Tongue (tissue), 2 donors: ENCODE results near the gene GPRC5D. TPM values are rescaled to one million over a fixed set of nuclear protein-coding genes. Genes with fewer than 3 reads are reported as not detected.

Experiments used
- DNase-seq: peaks from one replicate; pipeline ENCODE4 v3.0.0-alpha.2; 2015
- total RNA-seq: library from RNA; depleted of rRNA; stranded (reverse); fragments of >200 nt; gene quantifications from one replicate; pipeline ENCODE4 v1.2.3, GENCODE V29; 2014

GPRC5D gene
- total RNA-seq, 1 donor from 2014 or later: not detected

DNA sequence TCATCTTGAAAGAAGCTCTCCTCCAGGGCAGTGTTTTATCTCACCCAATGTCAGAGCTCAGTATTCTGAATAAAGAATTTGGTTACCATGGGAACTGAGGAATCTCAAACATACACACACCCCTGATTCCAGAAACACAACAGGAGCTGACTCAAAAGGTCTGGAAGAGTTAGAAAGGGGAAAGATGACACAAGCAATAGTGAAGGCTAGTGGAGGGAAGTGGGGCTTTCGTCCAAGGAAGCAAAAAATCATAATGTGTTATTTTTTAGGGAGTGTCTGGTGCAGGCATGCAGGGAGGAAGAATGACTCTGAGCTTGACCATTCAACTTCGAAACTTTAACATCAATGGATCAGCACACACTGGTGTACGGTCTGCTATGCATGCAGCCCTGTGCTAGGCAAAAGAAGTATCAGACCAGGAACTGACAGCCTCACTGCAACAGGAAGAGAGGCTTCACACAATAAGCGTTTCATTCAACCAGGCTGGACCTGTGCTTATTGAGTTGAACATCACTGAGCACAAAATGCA is 27.8 kb upstream of the GPRC5D start:
- DNase-seq: peak; percentile 65

DNA sequence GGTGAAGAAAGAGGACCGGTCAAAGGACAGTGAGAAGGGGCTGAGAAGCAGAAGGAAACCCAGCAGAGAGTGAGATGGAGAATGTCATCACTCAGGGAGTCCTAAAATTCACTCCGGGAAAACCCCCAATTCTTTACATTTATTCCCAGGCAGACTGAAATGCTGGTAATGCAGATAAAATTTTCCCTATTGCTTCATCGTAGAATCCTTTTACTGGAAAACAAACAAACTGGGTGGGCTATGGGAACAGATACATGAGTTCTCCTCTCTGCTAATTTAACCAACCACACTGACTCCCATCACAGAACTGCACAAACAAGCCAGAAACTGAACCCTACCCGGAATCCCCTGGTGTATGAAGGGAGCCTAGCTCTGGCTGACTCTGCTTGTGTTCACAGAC is 27.2 kb upstream of the GPRC5D start:
- no peak for DNase-seq

DNA sequence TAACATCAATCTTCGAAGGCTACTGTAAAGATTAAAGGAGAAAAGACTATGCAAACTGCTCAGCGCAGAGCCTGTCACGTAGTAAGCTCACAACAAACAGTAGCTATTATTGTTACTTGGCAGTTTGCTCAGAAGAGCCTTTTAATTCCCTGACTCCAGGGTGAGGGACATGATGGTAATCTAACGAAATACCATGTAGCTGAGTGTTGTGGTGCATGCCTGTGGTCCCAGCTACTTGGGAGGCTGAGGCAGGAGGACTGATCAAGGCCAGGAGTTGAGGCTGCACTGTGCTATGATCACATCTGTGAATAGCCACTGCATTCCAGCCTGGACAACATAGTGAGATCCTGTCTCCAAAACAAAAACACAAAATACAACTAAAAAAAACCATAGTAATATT is 25.3 kb upstream of the GPRC5D start:
- no peak for DNase-seq

DNA sequence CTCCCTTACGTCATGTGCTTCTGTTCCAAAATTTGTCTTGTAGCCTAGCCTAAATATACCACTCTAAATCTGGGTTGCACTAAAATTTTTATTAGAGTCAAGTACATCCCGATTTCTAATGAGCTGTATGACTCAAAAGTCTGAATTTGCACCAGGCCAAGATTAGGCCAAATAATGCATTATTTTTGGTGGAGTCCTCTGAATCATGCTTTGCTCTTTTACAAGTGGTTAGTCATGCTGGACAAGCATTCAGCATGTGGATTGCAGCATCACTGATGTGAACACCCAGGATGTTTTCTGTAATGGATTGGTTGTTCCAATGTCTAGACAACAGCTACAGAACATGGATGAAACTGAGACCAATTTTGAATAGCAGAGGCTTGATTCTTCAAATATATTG is 24.4 kb upstream of the GPRC5D start:
- DNase-seq: no peak

DNA sequence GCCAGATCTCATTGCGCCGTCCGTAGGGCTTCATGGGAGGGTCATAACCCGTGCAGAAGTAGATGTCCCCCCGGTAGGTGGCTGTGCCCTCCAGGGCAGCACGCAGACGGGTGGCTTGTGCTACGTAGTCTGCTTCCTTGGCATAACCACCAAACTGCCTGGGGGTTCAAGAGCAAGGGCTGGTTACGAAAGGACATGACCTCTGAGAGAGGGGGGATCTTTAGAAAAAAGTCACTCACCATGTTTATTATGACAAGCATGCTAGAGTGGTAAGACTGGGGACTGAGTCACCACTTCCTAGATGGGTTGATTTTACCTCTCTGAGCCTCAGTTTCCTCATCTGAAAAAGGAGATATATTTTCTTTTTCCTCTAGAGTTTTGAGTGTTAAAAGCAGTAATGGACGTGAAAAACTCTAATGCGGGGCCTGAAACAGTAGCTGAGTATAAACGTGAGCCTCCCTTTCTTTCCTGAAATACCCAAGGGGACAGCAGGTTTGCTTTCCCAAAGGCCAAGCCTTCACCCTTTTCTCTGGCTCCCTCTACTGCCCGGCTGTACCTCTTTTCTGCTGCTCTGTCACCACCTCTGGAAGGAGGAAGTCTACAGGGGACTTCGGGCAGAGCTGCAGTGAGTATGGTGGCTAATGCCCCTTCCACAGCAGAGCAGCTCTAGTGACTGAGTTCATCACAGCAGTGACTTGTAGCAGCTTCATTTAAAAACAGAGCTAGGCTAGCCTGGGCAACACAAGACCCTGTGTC is 23.5 kb upstream of the GPRC5D start:
- no peak for DNase-seq

DNA sequence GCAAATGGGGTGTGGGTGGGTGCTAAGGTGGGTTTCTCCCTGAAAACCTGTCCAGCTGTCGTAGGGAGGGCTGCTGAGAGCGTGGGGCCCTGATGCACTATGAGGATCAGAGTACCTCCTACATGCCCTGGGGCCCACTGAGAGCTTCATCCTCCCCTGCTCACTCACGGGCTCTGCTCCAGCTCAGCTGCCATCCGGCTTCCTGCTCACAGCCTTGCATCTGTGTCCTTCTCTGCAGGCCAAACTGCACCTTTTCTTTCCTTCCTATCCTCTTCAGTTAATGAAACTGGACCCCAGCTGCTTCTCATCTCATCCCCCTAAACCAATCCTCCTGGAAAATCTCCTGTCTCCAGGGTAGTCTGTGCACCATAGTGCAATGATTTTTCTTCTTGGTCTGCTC is 22.2 kb upstream of the GPRC5D start:
- no peak for DNase-seq

DNA sequence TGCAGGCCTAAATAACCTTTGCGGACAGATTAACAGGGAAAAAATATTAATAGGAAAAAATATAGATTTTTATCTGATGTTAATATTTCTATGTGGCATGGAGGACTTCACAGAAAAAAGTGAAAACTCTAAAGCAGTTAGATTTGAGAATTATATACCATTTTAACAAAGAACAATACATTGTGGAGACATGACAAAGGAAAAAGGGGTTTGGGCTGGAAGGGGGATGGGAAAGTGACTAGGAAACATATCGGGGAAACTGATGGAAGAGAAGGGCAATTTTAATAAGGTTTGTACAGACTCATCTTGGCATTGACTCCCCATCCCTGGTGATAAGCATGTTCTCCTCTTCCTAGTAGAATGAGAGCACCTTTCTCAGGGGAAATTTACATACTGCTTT is 21.0 kb upstream of the GPRC5D start:
- no peak for DNase-seq

DNA sequence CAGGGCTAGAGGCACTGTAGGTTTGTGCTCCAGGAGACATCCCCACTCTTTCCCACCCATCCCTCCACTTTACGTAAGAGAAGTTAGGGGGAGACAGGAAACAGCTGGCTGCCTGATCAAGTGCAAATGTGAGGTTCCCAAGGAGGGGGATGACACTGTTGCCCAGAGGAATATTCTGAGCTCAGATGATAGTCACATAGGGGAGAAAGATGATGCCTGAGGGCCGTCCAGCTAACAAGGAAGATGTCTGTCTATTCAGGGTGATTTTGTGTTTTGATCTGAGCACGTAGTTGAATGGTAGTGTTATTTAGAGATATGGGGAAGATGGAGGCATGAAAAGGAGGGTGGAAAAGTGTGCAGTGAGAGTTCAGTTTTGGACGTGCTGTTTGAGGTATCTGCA is 13.9 kb upstream of the GPRC5D start:
- no peak for DNase-seq

DNA sequence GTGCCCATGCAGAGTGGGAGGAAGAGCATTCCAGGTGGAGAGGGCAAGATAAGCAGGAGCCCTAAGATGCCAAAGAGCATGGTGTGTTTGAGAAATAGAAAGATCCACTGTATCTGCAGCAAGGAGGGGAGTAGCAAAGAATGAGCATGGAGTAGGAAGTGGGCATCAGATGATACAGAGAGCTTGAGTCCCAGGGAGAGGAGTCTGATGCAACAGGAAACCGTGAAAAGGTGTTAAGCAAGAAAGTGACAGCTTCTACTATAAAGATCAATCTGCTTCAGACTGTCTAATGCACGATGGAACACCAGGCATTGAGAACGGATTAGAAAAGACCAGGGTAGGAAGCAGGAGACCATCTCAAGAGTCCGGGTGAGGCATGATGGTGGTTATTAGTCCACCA is 12.3 kb upstream of the GPRC5D start:
- DNase-seq: no peak

DNA sequence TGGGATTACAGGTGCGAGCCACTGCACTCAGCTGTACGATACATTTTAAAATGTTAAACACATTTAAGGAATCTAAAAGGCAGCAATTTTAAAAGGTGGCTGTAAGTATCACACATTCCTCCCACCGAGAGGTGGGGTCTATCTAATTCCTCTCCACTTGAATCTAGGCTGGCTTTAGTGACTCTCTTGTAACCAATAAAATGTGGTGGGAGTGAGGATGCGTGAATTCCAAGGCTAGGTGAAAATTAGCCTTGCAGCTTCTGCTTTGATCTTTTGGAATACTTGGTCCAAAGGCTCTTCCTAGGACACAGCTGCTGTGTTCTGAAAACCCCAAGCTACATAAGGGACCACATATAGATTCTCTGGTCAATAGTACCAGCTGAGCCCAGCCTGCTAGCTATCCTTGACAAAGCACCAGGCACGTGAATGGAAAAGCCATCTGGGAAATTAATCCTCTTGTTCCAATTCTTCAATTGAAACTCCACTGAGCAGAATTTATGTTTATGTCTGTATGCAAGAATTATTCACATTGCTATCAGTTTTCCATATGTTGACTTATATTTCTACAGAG is 8.8 kb upstream of the GPRC5D start:
- DNase-seq: peak; percentile 37

DNA sequence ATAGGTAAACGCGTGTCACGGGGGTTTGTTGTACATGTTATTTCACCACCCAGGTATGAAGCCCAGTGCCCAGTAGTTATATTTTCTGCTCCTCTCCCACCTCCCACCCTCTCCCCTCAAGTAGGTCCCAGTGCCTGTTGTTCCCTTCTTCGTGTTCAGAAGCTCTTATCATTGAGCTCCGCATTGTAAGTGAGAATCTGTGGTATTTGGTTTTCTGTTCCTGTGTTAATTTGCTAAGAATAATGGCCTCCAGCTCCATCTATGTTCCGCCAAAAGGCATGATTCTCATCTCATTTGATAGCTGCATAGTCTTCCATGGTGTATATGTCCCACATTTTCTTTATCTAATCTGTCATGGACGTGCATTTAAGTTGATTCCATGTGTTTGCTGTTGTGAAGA is 6.9 kb upstream of the GPRC5D start:
- DNase-seq: no peak

DNA sequence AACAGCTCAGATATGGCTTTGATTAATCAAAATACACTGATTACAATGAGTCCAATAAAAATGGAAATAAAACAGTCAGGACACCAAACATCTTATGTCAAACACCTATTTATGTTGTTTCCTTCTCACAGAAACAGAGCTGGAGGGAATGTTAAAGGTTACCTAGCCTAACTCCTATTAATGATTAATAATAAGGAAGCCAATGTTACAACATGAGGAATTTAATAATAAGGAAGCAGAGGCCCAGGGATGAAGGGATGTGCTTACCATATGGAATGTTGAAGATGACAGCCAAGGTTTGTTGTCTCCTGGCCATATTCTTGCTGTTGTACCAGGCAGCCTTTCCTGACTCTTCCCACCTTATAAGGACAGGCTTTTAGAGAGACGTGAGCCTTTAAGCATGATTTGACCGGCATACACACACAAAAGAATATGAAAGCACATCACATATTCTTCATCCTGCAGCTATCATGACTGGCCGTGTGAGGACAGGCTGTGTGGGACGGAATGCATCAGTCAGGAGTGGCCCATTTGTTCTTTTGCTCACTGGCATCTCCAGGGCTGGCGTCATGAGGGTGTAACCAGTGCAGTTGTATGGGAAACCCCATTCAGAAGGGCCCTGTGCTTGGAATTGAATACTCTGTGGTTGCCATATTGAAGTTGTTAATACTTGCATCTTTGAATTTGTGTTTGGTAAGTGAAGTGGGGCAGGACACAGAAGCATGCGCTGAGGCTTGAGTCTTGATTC is 3.1 kb upstream of the GPRC5D start:
- no peak for DNase-seq

DNA sequence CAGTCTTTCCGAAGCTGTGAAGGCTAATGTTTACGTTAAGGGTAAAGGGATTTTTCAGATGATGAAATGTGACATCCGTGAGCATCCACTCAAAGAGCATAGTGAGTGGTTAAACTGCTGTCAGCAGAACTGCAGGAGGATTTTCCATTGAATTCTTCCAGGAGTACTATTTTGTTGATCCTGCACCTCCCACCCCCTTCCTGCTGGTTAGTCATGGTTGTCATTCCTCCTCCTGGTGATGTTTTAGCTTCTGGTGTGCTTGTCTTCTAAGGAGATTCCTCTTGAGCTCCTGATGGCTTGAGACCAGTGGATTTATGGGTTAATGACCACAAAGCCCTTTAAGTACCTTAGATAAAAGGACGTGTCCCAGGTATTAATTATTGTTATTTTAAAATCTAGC is 2.4 kb upstream of the GPRC5D start:
- DNase-seq: no peak

DNA sequence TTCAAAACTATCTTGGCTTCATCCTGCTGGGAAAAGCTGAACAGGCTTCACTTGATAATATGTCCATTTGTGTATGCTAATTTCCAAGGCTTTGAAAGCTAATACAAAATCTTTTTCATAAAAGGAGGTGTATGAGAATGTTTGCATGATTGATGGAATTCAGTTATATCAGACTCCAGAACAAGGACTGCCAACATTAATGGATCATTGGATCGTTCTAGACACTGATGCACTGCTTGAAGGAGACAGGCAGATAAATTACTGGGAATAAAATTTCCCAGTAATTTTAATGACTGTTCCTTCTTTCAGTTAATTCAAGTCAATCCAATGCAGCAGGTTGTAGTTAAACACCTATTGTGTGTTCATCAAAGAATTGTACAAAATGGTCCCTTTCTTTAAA is 466 bp downstream of the GPRC5D start:
- DNase-seq: no peak

DNA sequence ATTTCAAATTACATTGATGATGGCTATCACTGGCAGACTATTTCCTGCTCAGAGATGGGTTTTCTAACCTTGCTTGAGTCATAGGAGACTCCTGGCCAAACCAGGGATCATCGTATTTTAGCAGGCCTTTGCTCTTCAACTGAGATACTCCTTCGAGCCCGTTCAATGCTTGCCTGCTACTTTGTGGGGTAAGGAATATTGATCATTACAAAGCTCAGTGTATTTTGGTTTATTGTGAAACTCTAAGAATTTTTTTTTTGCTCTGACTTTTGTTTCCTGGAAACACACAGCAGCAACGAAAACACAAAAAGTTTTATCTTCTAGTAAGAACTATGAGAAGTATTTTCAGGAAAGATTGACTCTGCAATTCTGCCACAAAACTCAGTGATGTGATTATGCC is 4.1 kb downstream of the GPRC5D start:
- no peak for DNase-seq

DNA sequence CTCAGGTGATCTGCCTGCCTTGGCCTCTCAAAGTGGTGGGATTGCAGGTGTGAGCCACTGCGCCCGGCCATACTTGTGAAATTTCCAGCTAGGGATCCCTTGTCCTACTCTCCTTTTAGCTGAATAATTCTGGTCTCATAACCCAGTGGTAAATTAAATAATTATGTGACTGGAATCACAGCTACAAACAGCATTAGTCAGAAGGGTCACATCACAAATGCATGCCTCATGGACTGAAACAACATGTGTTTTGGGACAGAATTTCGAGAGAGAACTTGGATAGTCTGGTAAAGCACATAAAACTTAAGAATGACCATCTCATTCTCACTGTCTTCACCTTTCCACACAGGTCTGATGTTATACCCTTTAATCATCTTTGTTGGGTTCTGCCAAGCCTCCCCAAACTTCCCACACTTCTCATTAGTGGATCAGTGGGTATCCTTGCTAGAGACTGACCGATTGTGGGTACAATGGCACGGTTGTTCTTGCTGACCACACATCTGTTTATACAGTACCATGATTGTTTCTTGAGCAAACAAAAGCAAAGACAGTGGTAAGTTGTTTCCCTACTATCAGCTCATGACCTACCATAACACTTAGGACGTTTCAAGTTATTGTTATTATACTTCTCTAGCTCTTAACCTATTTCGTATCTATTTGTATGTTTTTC is 5.1 kb downstream of the GPRC5D start:
- DNase-seq: no peak

DNA sequence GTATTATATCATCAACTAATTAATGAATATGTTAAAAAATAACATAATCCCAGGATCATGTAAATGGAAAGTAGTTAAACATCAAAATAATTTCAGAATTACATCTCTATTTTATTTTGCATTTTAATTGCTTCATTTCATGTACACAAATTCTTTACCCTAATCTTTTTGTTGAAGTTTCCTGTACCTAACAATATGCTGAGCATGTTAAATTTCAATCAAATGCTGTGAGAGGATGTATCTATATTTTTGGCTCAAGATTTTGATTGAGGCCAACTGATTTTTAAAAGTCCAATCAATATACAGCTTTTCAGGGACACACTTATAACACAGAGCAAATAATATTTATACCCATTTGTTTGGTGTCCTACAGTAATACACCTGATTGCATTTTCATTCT is 6.4 kb downstream of the GPRC5D start:
- DNase-seq: no peak

DNA sequence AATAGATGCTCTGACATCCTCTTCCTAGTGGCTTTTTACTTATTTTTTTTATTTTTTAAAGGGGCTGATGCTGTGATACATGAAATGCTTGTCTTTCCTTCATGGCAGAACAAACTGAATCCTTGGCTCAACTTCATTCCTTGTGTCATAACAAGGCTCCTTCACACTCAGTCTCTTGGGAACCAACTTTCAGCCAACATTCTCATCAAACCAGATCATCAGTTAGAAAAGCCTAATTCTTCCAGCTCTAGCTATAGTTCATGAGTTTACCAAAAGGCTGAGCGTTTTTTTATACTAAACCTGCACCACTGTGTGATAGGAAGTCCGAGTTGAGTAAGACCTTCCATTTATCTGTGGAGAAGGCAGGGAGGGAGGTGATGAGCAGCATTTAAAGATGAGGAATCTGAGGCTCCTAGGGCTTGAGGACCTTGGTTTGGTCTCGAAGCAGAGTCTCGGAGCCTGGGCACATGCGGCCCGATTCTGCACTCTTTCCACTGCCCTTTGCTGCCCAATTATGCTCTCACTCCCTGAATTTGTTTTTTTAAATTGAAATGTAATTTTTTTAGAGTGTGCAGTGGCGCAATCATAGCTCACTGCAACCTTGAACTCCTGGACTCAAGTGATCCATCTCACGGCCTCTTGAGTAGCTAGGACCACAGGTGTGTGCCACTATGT is 8.2 kb downstream of the GPRC5D start:
- peak; percentile 40 for DNase-seq

DNA sequence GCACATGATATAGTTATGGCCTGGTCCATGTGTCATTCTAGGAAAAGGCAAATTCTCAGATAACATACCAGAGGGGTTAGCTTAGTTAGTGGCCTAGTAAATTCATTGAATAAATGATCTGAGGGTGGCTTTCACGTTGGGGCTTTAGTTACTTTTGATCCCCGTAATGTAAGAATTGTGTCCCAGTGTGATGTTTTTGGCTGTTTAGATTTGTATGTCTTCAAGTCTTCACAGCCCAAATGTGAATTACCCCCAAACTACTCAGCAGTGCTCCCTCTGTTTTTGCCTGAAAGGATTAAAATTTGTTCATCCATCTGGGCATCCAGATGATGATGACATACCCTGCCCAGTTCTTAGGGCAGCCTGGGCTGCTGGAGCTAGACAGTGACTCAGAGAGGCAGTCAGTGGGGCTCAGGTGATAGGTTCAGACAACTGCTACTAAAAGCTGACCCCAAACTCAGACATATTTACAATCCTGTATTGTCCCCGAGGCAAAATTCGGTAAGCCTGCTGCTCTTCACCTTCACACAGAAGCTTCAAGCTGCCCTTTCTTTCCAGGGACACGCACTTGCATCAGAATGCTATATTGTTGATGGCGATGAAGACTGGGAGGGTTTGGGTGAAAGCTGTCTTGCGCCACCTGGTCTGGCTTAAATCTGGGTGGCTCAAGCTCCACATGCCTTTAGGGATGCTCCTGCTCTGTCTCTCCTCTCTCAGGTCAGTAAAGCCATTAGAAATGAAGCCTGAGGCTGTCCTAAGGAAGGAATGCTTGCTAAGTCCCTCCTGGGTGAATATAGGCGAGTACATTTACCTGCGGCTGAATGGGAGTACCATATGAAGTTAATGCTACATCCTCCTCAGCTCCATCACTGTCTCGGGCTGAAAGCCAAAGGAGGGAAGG is 10.3 kb downstream of the GPRC5D start:
- DNase-seq: no peak

DNA sequence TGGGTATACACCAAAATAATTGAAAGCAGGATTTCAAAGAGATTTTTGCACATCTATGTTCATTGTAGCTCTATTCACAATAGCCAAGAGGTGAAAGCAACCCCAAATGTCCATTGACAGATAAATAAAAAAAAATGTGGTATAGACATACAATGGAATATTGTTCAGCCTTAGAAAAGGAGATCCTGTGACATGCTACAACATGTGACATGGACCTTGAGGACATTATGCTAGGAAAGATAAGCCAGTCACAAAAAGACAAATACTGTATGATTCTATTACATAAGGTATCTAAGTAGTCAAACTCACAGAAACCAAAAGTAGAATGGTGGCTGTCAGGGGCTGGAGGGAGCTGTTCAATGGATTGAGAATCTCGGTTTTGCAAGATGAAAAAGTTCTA is 12.1 kb downstream of the GPRC5D start:
- no peak for DNase-seq

DNA sequence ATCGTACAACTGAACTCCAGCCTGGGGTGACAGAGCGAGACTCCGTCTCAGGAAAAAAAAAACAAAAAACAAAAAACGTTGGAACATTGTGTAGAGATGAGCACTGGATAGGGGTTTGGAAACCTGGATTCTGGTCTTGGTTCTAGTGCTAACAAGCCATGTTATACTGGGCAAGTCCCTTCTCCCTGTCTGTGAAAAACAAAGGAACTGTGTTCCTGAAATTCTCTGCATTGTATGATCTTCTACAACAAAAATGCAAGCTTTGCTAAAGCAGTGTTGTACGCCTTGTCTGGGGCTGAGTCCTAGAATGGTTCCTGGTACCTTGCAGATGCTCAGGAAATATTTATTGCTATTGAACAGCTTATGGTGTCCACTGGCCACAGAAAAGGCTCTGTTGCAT is 13.4 kb downstream of the GPRC5D start:
- DNase-seq: no peak
